ENCODE data around the gene BEND5. TPM values are rescaled to one million over a fixed set of nuclear protein-coding genes. Genes with fewer than 3 reads are reported as not detected.

Gene BEND5
- polyA plus RNA-seq, 2 donors: 0.71 to 1.4 TPM

DNA sequence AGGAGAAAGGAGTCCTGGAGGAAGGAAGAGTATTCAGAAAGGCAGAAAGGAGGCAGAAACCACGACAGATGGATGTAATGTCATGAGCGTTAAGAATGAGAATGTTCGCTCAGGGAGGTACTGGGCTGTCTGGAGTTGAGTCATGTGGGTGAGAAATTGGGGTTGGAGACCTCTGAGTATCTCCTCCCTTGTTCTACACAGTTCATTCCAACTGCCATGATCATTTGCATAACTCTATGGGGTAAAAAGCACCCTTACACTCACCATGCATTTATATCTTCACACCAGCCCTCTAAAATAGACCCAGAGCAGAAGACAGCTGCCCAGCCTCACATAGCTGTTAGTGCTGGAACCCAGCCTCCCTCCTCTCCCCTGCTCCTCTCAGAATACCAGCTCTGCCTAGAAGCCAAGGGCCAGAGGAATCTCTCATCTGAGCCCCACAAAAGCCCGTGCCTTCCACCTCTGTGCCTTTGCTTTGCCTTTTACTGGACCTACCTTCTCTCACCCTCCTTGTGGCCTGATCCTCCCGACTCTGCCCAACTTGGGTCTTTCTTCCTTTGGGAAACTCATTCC is 85.2 kb downstream of the BEND5 start:
- WGBS, 2 donors: 77 to 79% methylated on average over 5 of the region's 5 CpGs

DNA sequence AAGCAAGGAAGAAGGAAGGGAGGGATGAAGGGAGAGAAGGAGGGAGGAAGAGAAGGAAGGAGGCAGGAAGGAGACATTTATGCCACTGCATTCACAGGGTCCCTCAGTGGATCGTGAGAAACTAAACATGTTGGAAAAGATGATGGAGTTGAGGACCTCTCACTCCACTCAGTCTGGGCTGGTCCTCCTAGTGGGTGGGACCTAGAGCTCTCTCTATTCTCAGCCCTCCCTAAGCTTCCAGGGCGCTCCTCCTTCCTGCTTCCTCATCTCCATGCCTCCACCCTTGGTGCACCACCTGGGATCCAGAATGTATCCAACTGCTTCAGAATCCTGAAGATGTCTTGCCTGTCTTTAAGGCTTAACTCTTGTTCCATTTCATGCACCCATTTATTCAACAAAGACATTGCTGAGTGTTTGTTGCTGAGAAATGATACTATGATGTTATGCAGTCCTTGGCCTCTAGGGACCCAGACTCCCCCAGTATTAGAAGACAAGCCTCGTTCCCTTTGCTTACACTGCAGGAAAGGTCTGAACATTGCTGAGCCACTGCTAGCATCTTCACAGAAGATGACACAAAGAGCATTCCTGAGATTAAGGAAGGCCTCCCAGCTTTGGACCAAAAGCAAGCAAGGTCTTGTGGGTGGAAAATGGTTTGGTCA is 88.5 kb downstream of the BEND5 start:
- H3K4me3 ChIP-seq (ENCODE audit: low read depth in 1 of 2, low read length in 2 of 2): no peak overlapping the region
- WGBS, 2 donors: 61 to 64% methylated on average over 3 of the region's 3 CpGs
- no peaks in the 10 kb centered on the region for H3K27me3 ChIP-seq (ENCODE audit: control insufficient read depth in 1 of 2, insufficient read depth in 2 of 2, low read length in 2 of 2)

More for the DNA sequence above, 85.2 kb downstream of the BEND5 start:
- no peak overlapping the region for H3K4me3 ChIP-seq (ENCODE audit: low read depth in 1 of 2, low read length in 2 of 2)
- H3K27me3 ChIP-seq (ENCODE audit: control insufficient read depth in 1 of 2, insufficient read depth in 2 of 2, low read length in 2 of 2): no peaks in the 10 kb centered on the region
- no peak overlapping the region for H3K27ac ChIP-seq (ENCODE audit: low read depth in 2 of 2, low read length in 1 of 2)
- no peaks in the 10 kb centered on the region for H3K9me3 ChIP-seq (ENCODE audit: control insufficient read depth in 2 of 2, insufficient read depth in 1 of 2, low read depth in 1 of 2, low read length in 1 of 2)
- peaks cover 2 to 9% of the 10 kb centered on the region in 2 donors for H3K4me1 ChIP-seq (ENCODE audit: control insufficient read depth in 2 of 2, insufficient read depth in 2 of 2, low read length in 1 of 2)
- H3K36me3 ChIP-seq (ENCODE audit: control insufficient read depth in 2 of 2, insufficient read depth in 2 of 2, low read length in 1 of 2): no peaks in the 10 kb centered on the region

DNA sequence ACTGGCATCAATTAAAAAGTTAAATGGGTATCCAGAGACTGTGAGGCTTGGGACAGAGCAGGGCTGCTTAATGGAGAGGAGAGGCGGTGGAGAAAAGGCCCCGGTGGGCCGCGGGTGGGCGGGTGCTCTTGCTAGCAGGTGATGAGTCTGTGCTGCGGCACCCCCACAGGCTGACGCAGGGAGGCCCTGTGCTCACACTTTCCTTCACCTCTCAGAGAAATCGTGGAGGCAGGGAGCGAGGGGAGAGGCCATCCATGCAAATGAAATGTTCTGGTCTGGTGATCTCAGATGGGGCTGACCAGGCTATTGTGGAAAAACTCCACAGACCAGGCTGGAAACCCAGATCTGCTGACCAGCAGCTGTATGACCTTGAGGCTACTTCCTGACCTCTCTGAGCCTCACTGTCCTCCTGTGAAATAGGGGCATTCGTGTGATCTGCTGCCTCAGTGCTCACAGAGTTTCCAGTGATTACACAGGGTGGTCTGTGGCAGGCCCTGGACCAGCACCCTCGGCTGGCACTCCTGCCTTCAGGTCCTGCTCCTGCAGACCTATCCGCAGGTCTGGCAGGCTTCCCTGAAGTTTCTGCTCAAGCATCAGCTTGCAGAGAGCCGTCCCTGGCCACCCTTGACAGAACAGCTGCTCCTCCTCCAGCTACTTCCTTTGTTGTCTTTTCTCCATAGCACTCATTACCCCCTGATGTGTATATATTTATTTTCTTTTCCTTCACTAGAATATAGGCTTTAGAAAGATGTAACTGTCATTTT is 89.2 kb downstream of the BEND5 start:
- H3K9me3 ChIP-seq (ENCODE audit: control insufficient read depth in 2 of 2, insufficient read depth in 1 of 2, low read depth in 1 of 2, low read length in 1 of 2): no peaks in the 10 kb centered on the region
- no peak overlapping the region for H3K27ac ChIP-seq (ENCODE audit: low read depth in 2 of 2, low read length in 1 of 2)
- H3K36me3 ChIP-seq (ENCODE audit: control insufficient read depth in 2 of 2, insufficient read depth in 2 of 2, low read length in 1 of 2): no peaks in the 10 kb centered on the region
- WGBS, 2 donors: 69 to 74% methylated on average over 13 of the region's 13 CpGs
- peaks cover 0 to 2% of the 10 kb centered on the region in 2 donors for H3K4me1 ChIP-seq (ENCODE audit: control insufficient read depth in 2 of 2, insufficient read depth in 2 of 2, low read length in 1 of 2)
- no peak overlapping the region for H3K4me3 ChIP-seq (ENCODE audit: low read depth in 1 of 2, low read length in 2 of 2)
- H3K27me3 ChIP-seq (ENCODE audit: control insufficient read depth in 1 of 2, insufficient read depth in 2 of 2, low read length in 2 of 2): no peaks in the 10 kb centered on the region

More for the DNA sequence above, 88.5 kb downstream of the BEND5 start:
- Histone ChIP-seq H3K9me3 (ENCODE audit: control insufficient read depth in 2 of 2, insufficient read depth in 1 of 2, low read depth in 1 of 2, low read length in 1 of 2) (no peaks in the 10 kb centered on the region), H3K36me3 (ENCODE audit: control insufficient read depth in 2 of 2, insufficient read depth in 2 of 2, low read length in 1 of 2) (no peaks in the 10 kb centered on the region), H3K27ac (ENCODE audit: low read depth in 2 of 2, low read length in 1 of 2) (no peak overlapping the region), H3K4me1 (ENCODE audit: control insufficient read depth in 2 of 2, insufficient read depth in 2 of 2, low read length in 1 of 2) (peaks cover under 1 to 3% of the 10 kb centered on the region in 2 donors)

DNA sequence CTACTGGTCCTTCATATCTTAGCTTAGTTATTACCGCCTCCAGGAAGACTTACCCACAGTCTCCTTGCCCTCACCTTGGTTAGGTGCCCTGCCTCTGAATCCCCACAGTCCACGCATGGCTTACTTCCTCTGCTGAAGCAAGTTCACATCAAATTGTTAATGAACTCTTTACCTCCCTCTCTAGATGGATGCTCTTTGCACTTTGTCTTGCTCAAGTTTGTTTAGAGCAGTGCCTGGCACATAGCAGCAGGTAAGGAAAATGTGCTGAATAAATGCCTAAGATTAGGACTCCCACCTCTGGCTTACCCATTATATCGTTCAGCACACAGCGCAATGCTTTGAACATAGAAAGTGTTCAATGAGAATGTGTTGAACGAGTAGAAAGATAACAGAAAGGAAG is 90.5 kb downstream of the BEND5 start:
- Histone ChIP-seq H3K9me3 (ENCODE audit: control insufficient read depth in 2 of 2, insufficient read depth in 1 of 2, low read depth in 1 of 2, low read length in 1 of 2) (no peaks in the 10 kb centered on the region), H3K27ac (ENCODE audit: low read depth in 2 of 2, low read length in 1 of 2) (no peak overlapping the region)

DNA sequence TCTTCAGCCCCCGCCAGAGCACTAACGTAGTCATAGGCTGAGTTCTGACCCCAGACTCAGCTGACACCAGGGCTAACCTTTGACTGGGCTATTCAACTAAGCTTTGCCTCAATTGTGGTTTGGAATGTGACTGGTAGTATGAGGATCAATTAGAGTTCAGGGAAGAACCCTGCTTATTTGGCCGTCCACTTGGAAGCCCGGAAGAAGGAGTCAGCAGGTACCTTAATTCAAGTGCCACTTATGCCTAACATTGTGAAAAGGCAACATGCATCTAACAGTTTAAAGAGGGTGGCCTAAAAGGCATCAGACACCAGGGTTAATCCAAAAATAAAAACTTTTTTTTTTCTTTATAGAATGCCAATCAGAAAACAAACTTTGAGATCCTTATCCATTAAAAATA is 92.3 kb downstream of the BEND5 start:
- Histone ChIP-seq H3K27ac (ENCODE audit: low read depth in 2 of 2, low read length in 1 of 2) (no peak overlapping the region), H3K9me3 (ENCODE audit: control insufficient read depth in 2 of 2, insufficient read depth in 1 of 2, low read depth in 1 of 2, low read length in 1 of 2) (no peaks in the 10 kb centered on the region), H3K36me3 (ENCODE audit: control insufficient read depth in 2 of 2, insufficient read depth in 2 of 2, low read length in 1 of 2) (no peaks in the 10 kb centered on the region), H3K4me1 (ENCODE audit: control insufficient read depth in 2 of 2, insufficient read depth in 2 of 2, low read length in 1 of 2) (peaks cover 0 to 2% of the 10 kb centered on the region in 2 donors), H3K27me3 (ENCODE audit: control insufficient read depth in 1 of 2, insufficient read depth in 2 of 2, low read length in 2 of 2) (no peaks in the 10 kb centered on the region), H3K4me3 (ENCODE audit: low read depth in 1 of 2, low read length in 2 of 2) (no peak overlapping the region)
- whole genome bisulfite sequencing, 2 donors: 91 to 96% methylated on average over 4 of the region's 4 CpGs

More for the DNA sequence above, 90.5 kb downstream of the BEND5 start:
- WGBS, 2 donors: 87 to 94% methylated on average over 5 of the region's 5 CpGs
- no peak overlapping the region for H3K4me3 ChIP-seq (ENCODE audit: low read depth in 1 of 2, low read length in 2 of 2)
- peaks cover 0 to 2% of the 10 kb centered on the region in 2 donors for H3K4me1 ChIP-seq (ENCODE audit: control insufficient read depth in 2 of 2, insufficient read depth in 2 of 2, low read length in 1 of 2)
- no peaks in the 10 kb centered on the region for H3K27me3 ChIP-seq (ENCODE audit: control insufficient read depth in 1 of 2, insufficient read depth in 2 of 2, low read length in 2 of 2)
- no peaks in the 10 kb centered on the region for H3K36me3 ChIP-seq (ENCODE audit: control insufficient read depth in 2 of 2, insufficient read depth in 2 of 2, low read length in 1 of 2)

DNA sequence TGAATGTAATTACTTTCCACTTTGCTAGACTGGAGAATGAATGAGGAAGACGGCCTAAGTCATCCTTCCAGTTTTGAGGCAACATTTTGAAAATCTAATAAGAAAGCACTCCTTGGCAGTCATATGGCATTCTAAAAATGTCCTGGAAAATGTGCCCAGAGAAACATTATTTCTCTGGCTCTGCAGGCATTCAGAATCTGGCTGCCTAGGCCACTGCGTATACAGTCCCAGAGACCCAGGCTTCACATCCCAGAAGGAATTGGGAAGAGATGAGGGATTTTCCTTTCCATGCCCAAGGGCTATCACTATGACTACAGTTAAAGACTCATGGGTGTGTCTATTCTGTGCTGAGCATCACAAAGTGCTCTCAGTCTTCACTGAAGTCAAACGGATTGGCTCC is 92.9 kb downstream of the BEND5 start:
- H3K27ac ChIP-seq (ENCODE audit: low read depth in 2 of 2, low read length in 1 of 2): no peak overlapping the region
- H3K4me1 ChIP-seq (ENCODE audit: control insufficient read depth in 2 of 2, insufficient read depth in 2 of 2, low read length in 1 of 2): peaks cover 0 to 2% of the 10 kb centered on the region in 2 donors
- H3K36me3 ChIP-seq (ENCODE audit: control insufficient read depth in 2 of 2, insufficient read depth in 2 of 2, low read length in 1 of 2): no peaks in the 10 kb centered on the region
- 56 to 62% methylated on average over 3 of the region's 3 CpGs for WGBS, 2 donors
- H3K4me3 ChIP-seq (ENCODE audit: low read depth in 1 of 2, low read length in 2 of 2): no peak overlapping the region
- H3K9me3 ChIP-seq (ENCODE audit: control insufficient read depth in 2 of 2, insufficient read depth in 1 of 2, low read depth in 1 of 2, low read length in 1 of 2): no peaks in the 10 kb centered on the region
- no peaks in the 10 kb centered on the region for H3K27me3 ChIP-seq (ENCODE audit: control insufficient read depth in 1 of 2, insufficient read depth in 2 of 2, low read length in 2 of 2)

DNA sequence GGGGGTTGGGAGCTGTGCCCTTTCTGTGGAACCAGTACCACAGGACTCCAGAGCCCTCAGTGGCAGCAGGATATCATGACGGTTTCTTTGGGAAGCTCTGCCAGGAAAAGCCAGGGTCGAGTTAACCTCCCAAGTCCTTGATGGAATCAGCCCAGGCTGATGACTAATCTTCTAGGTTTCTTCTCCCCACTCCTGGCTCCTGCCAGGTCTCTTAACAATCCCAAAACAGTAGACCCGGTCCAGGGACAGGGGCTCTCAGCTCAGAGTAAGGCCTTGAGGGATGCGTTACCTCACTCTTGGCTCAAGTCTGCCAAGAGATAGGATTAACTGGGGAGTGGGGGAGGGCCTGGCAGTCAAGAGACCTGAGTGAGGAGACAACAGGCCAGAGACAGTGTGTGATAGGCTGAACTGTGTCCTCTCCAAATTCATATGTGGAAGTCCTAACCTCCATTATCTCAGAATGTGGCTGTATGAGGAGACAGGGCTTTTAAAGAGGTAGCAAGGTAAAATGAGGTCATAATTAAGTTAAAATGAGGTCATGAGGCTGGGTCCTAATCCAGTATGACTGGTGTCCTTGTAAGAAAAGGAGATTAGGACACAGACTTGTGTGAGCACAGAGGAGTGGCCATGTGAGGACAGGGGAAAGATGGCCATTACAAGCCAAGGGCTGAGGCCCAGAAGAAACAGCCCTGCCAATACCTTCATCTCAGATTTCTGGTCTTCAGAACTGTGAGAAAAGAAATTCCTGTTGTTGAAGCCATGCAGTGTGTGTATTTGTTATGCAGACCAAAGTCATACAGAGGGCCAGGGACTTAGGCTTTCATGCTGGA is 95.0 kb downstream of the BEND5 start:
- H3K27me3 ChIP-seq (ENCODE audit: control insufficient read depth in 1 of 2, insufficient read depth in 2 of 2, low read length in 2 of 2): no peaks in the 10 kb centered on the region
- no peaks in the 10 kb centered on the region for H3K36me3 ChIP-seq (ENCODE audit: control insufficient read depth in 2 of 2, insufficient read depth in 2 of 2, low read length in 1 of 2)
- H3K4me1 ChIP-seq (ENCODE audit: control insufficient read depth in 2 of 2, insufficient read depth in 2 of 2, low read length in 1 of 2): no peaks in the 10 kb centered on the region
- no peak overlapping the region for H3K27ac ChIP-seq (ENCODE audit: low read depth in 2 of 2, low read length in 1 of 2)
- WGBS, 2 donors: 44 to 52% methylated on average over 4 of the region's 4 CpGs
- H3K4me3 ChIP-seq (ENCODE audit: low read depth in 1 of 2, low read length in 2 of 2): no peak overlapping the region
- no peaks in the 10 kb centered on the region for H3K9me3 ChIP-seq (ENCODE audit: control insufficient read depth in 2 of 2, insufficient read depth in 1 of 2, low read depth in 1 of 2, low read length in 1 of 2)

DNA sequence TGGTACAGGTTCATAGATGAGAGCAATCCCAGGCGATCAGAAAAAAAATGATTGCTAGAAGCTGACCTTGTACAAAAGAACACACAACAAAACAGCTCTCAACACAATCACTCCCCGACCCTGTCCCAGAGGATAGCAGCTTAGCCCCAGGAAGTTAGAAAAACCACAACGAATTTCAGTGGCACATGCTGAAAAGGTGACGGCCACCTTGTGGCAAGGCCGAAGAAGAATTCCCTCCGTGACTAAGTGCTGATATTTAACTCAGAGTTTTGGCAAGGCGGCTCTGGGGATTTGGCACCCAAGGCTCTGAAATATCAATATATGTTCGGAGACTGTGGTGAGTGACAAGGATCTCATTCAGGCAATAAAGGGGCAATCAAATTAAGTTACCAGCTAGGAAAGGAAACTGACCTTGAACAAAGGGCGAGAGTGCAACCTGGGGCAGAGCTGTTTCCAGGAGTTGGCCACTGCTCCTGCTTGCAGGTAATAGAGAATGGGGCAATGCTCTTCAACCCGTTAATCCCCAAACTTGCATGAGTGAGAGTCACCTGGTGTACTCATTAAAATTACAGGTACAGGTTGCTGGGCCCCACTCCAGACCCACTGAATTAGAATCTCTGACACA is 96.2 kb downstream of the BEND5 start:
- Histone ChIP-seq H3K9me3 (ENCODE audit: control insufficient read depth in 2 of 2, insufficient read depth in 1 of 2, low read depth in 1 of 2, low read length in 1 of 2) (no peaks in the 10 kb centered on the region), H3K4me1 (ENCODE audit: control insufficient read depth in 2 of 2, insufficient read depth in 2 of 2, low read length in 1 of 2) (no peaks in the 10 kb centered on the region), H3K4me3 (ENCODE audit: low read depth in 1 of 2, low read length in 2 of 2) (no peak overlapping the region), H3K36me3 (ENCODE audit: control insufficient read depth in 2 of 2, insufficient read depth in 2 of 2, low read length in 1 of 2) (no peaks in the 10 kb centered on the region), H3K27me3 (ENCODE audit: control insufficient read depth in 1 of 2, insufficient read depth in 2 of 2, low read length in 2 of 2) (no peaks in the 10 kb centered on the region), H3K27ac (ENCODE audit: low read depth in 2 of 2, low read length in 1 of 2) (no peak overlapping the region)
- 63 to 73% methylated on average over 10 of the region's 10 CpGs for WGBS, 2 donors

DNA sequence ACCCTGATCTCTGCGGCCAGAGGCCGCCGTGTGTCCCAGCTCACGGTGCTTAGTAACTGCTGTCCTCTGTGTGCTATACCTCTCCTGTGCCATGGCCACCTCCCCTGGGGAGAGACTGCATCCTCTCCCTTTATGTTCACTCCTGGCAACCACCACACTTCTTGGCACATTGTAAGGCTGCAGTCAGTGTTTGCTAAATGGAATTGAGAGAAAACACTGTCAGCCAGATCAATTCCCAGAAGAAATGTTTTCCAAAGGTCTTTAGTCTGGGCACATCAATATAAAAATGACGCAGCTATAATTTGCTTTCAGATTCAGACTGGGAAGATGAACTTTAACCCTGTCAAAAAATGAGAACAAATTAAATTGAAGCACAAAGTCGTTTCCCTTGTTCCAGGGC is 96.8 kb downstream of the BEND5 start:
- H3K36me3 ChIP-seq (ENCODE audit: control insufficient read depth in 2 of 2, insufficient read depth in 2 of 2, low read length in 1 of 2): no peaks in the 10 kb centered on the region
- no peak overlapping the region for H3K27ac ChIP-seq (ENCODE audit: low read depth in 2 of 2, low read length in 1 of 2)
- no peaks in the 10 kb centered on the region for H3K27me3 ChIP-seq (ENCODE audit: control insufficient read depth in 1 of 2, insufficient read depth in 2 of 2, low read length in 2 of 2)
- no peaks in the 10 kb centered on the region for H3K4me1 ChIP-seq (ENCODE audit: control insufficient read depth in 2 of 2, insufficient read depth in 2 of 2, low read length in 1 of 2)
- no peak overlapping the region for H3K4me3 ChIP-seq (ENCODE audit: low read depth in 1 of 2, low read length in 2 of 2)
- WGBS, 2 donors: 63 to 72% methylated on average over 6 of the region's 6 CpGs
- no peaks in the 10 kb centered on the region for H3K9me3 ChIP-seq (ENCODE audit: control insufficient read depth in 2 of 2, insufficient read depth in 1 of 2, low read depth in 1 of 2, low read length in 1 of 2)
